Right lobe of liver (tissue), 4 donors: ENCODE data around the gene IL3.

Source experiments
- CTCF ChIP-seq, 4 donors: fragments of 200-600 bp in 3 of 4; fragments of 450-650 bp in 1 of 4; IDR thresholded peaks; one replicate each; pipeline versions ENCODE4 v1.5.1 to v1.8.0; 2016 to 2022; ENCODE audit warnings: antibody characterized with exemption in 4 of 4, mild to moderate bottlenecking in 2 of 4
- POLR2A ChIP-seq: fragments of 450-650 bp; IDR thresholded peaks from one replicate; pipeline ENCODE4 v1.6.1; 2017; ENCODE audit warnings: antibody characterized with exemption, mild to moderate bottlenecking
- donor health status: DM: no; HTN: no; CAD: no.
- donor health status: DM: no; HTN: no; CAD: no.
- donor health status: DM: no; HTN: yes; CAD: no.

DNA sequence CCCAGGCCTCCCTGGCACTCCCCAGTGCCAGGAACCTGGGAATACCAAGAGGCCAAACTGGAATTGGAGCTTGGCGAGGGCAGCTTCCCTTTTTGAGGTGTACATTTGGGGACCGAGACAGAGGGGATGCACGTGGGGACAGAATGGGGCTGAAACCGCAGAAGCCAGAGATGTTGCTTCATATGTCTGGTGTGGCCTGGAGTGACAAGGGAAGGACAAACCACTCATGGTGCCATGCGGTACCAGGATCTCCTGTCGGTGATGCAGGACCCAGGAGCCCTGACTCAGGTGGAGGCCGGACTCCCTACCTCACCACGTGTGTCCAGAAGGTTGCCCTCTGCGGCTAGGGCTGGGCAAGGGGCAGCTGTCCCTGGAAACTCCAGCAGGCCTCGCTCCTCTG lies 9.1 kb downstream of the IL3 start:
- TF ChIP-seq CTCF (IDR thresholded peaks at IDR 0.05) (no peak), POLR2A (no peak)
